Effector memory CD4-positive, alpha-beta T cell (primary cell): ENCODE data around the gene IDUA.

Experiments
- DNase-seq, 3 donors: peaks; one replicate each; pipeline ENCODE4 v3.0.0-alpha.2; 2020
- H3K27ac ChIP-seq: 2 replicates; pipeline ENCODE4 v1.7.0; 2013; ENCODE audit warnings: mild to moderate bottlenecking, low read length, moderate library complexity; ENCODE audit not compliant: insufficient read depth, poor library complexity, severe bottlenecking
- H3K27me3 ChIP-seq: replicated peaks from 2 replicates; pipeline ENCODE4 v1.7.0; 2013; ENCODE audit warnings: mild to moderate bottlenecking, low read length; ENCODE audit not compliant: insufficient read depth, control insufficient read depth, poor library complexity, severe bottlenecking
- H3K36me3 ChIP-seq: 2 replicates; pipeline ENCODE4 v1.7.0; 2013; ENCODE audit warnings: mild to moderate bottlenecking, low read length, moderate library complexity; ENCODE audit not compliant: control insufficient read depth, insufficient read depth
- H3K4me1 ChIP-seq: 2 replicates; pipeline ENCODE4 v1.7.0; 2013; ENCODE audit warnings: low read length, mild to moderate bottlenecking; ENCODE audit not compliant: control insufficient read depth, insufficient read depth, poor library complexity, severe bottlenecking
- H3K4me3 ChIP-seq: 2 replicates; pipeline ENCODE4 v1.7.0; 2013; ENCODE audit warnings: low read length, low read depth, mild to moderate bottlenecking; ENCODE audit not compliant: insufficient read depth, poor library complexity, severe bottlenecking
- H3K9me3 ChIP-seq: 2 replicates; pipeline ENCODE4 v1.7.0; 2013; ENCODE audit warnings: mild to moderate bottlenecking, low read length, moderate library complexity; ENCODE audit not compliant: control insufficient read depth

Gene IDUA

GRCh38 chr4:1004071-1004418, 17.2 kb downstream of the IDUA start:
- no peak for DNase-seq
- H3K4me1 ChIP-seq, result peaks cover 18% of the 10 kb centered on the region
- H3K36me3 ChIP-seq, result no peaks in the 10 kb centered on the region
- H3K27ac ChIP-seq, result no peak overlapping the region
- H3K4me3 ChIP-seq, result no peak overlapping the region
- H3K9me3 ChIP-seq, result no peaks in the 10 kb centered on the region
- peaks cover 41% of the 10 kb centered on the region for H3K27me3 ChIP-seq

GRCh38 chr4:1004557-1005485, 18.0 kb downstream of the IDUA start:
- peaks cover 41% of the 10 kb centered on the region for H3K27me3 ChIP-seq
- DNase-seq, result no peak
- H3K4me3 ChIP-seq, result no peak overlapping the region

GRCh38 chr4:1006856-1007255, 20.0 kb downstream of the IDUA start:
- Histone ChIP-seq H3K4me1 (peaks cover 32% of the 10 kb centered on the region), H3K27me3 (peaks cover 33% of the 10 kb centered on the region), H3K4me3 (no peak overlapping the region), H3K36me3 (no peaks in the 10 kb centered on the region), H3K9me3 (no peaks in the 10 kb centered on the region), H3K27ac (no peak overlapping the region)
- no peak for DNase-seq

More at GRCh38 chr4:1004557-1005485, 18.0 kb downstream of the IDUA start:
- Histone ChIP-seq H3K4me1 (peaks cover 20% of the 10 kb centered on the region), H3K9me3 (no peaks in the 10 kb centered on the region), H3K27ac (no peak overlapping the region), H3K36me3 (no peaks in the 10 kb centered on the region)

- Histone ChIP-seq H3K9me3 (no peaks in the 10 kb centered on the region), H3K4me3 (peak overlapping the region; percentile 56), H3K4me1 (peaks cover 19% of the 10 kb centered on the region), H3K36me3 (no peaks in the 10 kb centered on the region), H3K27me3 (peaks cover 14% of the 10 kb centered on the region), H3K27ac (no peak overlapping the region)
- DNase-seq, result peak in 1 of 3 donors; percentile 16
These were observed 22.1 kb downstream of the IDUA start for GRCh38 chr4:1008840-1009541.

GRCh38 chr4:1009542-1010394, 22.9 kb downstream of the IDUA start:
- peak; percentile 54 to 71 (median 68) for DNase-seq
- H3K27ac ChIP-seq, result peak overlapping the region; percentile 76
- no peaks in the 10 kb centered on the region for H3K36me3 ChIP-seq
- H3K4me3 ChIP-seq, result peak overlapping the region; percentile 78
- peaks cover 19% of the 10 kb centered on the region for H3K4me1 ChIP-seq
- H3K9me3 ChIP-seq, result no peaks in the 10 kb centered on the region
- H3K27me3 ChIP-seq, result peaks cover 7% of the 10 kb centered on the region

GRCh38 chr4:1010395-1011021, 23.7 kb downstream of the IDUA start:
- Histone ChIP-seq H3K9me3 (no peaks in the 10 kb centered on the region), H3K27me3 (peaks cover 5% of the 10 kb centered on the region), H3K36me3 (no peaks in the 10 kb centered on the region), H3K4me1 (peaks cover 19% of the 10 kb centered on the region), H3K4me3 (peak overlapping the region; percentile 78), H3K27ac (peak overlapping the region; percentile 76)
- peak; percentile 53 to 58 (median 55) for DNase-seq

- H3K9me3 ChIP-seq, result no peaks in the 10 kb centered on the region
- peaks cover 19% of the 10 kb centered on the region for H3K4me1 ChIP-seq
- H3K27ac ChIP-seq, result peak within 1 kb of the TSS; percentile 76
- peaks cover 5% of the 10 kb centered on the region for H3K27me3 ChIP-seq
- DNase-seq, result peak; percentile 81 to 87 (median 87)
- H3K4me3 ChIP-seq, result peak within 1 kb of the TSS; percentile 78
- no peaks in the 10 kb centered on the region for H3K36me3 ChIP-seq
These were observed 24.3 kb downstream of the IDUA start, which contains the start of gene FGFRL1 for GRCh38 chr4:1011022-1011665. Gene FGFRL1, plus strand, starts transcription at chr4:1011626. Its CDS starts 860 bp downstream, at chr4:1012486.

- no peaks in the 10 kb centered on the region for H3K9me3 ChIP-seq
- H3K27me3 ChIP-seq, result peaks cover 5% of the 10 kb centered on the region
- H3K27ac ChIP-seq, result no peak overlapping the region
- no peaks in the 10 kb centered on the region for H3K36me3 ChIP-seq
- peaks cover 19% of the 10 kb centered on the region for H3K4me1 ChIP-seq
- no peak overlapping the region for H3K4me3 ChIP-seq
- DNase-seq, result no peak
These were observed 24.8 kb downstream of the IDUA start for GRCh38 chr4:1011666-1012033.
